Natural killer cell (primary cell): Measurements from ENCODE around the gene EHMT1. TPM values are rescaled to one million over a fixed set of nuclear protein-coding genes. Genes with fewer than 3 reads are reported as not detected.

ENCODE experiments used
- ATAC-seq, 3 donors: fragments of 150-1000 bp in 2 of 3; fragments of 200-7000 bp in 1 of 3; cut with Tn5 transposase; 1 replicate in 1 of 3; 2 replicates in 2 of 3; pipeline ENCODE4 v1.10.0; 2021; ENCODE audit warnings: mild to moderate bottlenecking in 2 of 3, moderate library complexity in 2 of 3
- DNase-seq, 2 donors: peaks; one replicate each; pipeline versions ENCODE4 v3.0.0 to v3.0.0-alpha.2; 2013 to 2021; ENCODE audit warnings: mixed read lengths in 1 of 2
- H3K27ac ChIP-seq: one replicate; pipeline ENCODE4 v1.5.1; 2013; ENCODE audit warnings: mild to moderate bottlenecking, low read length
- H3K27me3 ChIP-seq: one replicate; pipeline ENCODE4 v1.6.1; 2013; ENCODE audit warnings: low read length; ENCODE audit not compliant: control insufficient read depth, insufficient read depth
- H3K36me3 ChIP-seq: one replicate; pipeline ENCODE4 v1.6.1; 2013; ENCODE audit warnings: low read length; ENCODE audit not compliant: control insufficient read depth, insufficient read depth
- H3K4me1 ChIP-seq: one replicate; pipeline ENCODE4 v1.6.1; 2013; ENCODE audit warnings: low read length; ENCODE audit not compliant: control insufficient read depth, insufficient read depth
- H3K4me3 ChIP-seq: one replicate; pipeline ENCODE4 v1.5.1; 2013; ENCODE audit warnings: low read length
- H3K9me3 ChIP-seq: one replicate; pipeline ENCODE4 v1.6.1; 2013; ENCODE audit warnings: low read length; ENCODE audit not compliant: control insufficient read depth, insufficient read depth
- H3K27ac Mint-ChIP-seq, 2 donors: one replicate each; pipeline ENCODE4 v1.8.0; 2022; ENCODE audit warnings: mild to moderate bottlenecking in 2 of 2, mixed read lengths in 2 of 2, moderate library complexity in 1 of 2
- H3K27me3 Mint-ChIP-seq, 2 donors: one replicate each; pipeline ENCODE4 v1.8.0; 2022; ENCODE audit warnings: low read depth in 2 of 2, mixed read lengths in 2 of 2
- H3K36me3 Mint-ChIP-seq: one replicate; pipeline ENCODE4 v1.8.0; 2022; ENCODE audit warnings: mixed read lengths
- H3K4me1 Mint-ChIP-seq, 2 donors: one replicate each; pipeline ENCODE4 v1.8.0; 2022; ENCODE audit warnings: mixed read lengths in 2 of 2
- H3K4me3 Mint-ChIP-seq: one replicate; pipeline ENCODE4 v1.8.0; 2022; ENCODE audit warnings: mild to moderate bottlenecking, moderate library complexity, mixed read lengths
- H3K9me3 Mint-ChIP-seq, 2 donors: one replicate each; pipeline ENCODE4 v1.8.0; 2022; ENCODE audit warnings: mixed read lengths in 2 of 2
- WGBS: methylation state at CpG from one replicate; pipeline ENCODE4 v1.1.7; 2013; ENCODE audit warnings: missing lambda C conversion rate; ENCODE audit not compliant: insufficient coverage; 5-methylcytosine and 5-hydroxymethylcytosine counted together
- intact Hi-C: fragments of 100-400 bp; cut with micrococcal nuclease; formaldehyde crosslinking; loops from one replicate; pipeline ENCODE4 v1.14.2; 2022
- total RNA-seq, 4 donors: library from RNA; stranded (reverse); fragments of 120-200 nt in 1 of 4; gene quantifications; one replicate each; pipeline versions ENCODE4 v1.2.3 to v1.2.4, GENCODE V29; 2013 to 2022
- TF ChIP-seq, protein P1 (sequence below): fragments of 200-600 bp; IDR thresholded peaks from one replicate; pipeline ENCODE4 v1.8.0; 2022; ENCODE audit warnings: antibody characterized with exemption

Gene EHMT1
- total RNA-seq, 3 donors from 2014 or later (not counting 1 experiment from before 2014, with no cell fraction given) = 173 to 200 (median 176) TPM

DNA sequence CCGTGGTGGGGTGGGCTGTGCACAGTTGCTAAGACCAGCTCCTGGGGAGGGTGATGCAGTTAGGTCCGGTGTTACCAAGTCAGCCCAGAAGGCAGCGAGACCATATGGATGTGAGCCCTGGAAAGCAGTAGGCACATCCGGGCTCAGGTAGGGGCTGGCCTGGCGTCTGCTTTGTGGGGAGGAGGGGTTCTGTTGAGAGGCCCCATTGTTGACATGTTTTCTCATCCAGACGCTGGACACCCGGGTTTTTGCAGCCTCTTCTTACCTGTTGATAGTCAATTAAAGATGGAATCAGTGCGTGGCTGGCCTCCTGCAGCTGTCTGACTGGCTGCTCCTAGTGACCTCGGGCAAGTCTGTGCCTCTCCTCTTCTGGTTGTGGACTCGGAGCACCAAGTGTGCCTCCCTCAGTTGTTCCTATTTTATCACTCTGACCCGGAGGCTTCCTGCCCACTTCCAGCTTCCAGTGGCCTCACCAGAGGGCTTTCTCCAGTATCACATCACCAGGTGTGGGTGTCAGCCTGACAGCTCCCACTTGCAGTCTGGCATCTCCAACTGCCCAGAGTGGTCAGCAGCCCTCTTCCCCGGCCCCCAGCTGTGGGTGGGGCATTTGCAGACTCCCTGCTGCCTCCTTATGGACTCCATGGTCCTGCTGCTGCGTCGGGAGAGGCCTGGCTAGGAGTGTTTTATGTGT is 90.8 kb downstream of the EHMT1 start:
- Histone ChIP-seq H3K27me3 (no peaks in the 10 kb centered on the region), H3K4me1 (peaks cover 50% of the 10 kb centered on the region), H3K4me3 (no peak overlapping the region), H3K36me3 (peaks cover 10% of the 10 kb centered on the region), H3K9me3 (peaks cover 2% of the 10 kb centered on the region), H3K27ac (no peak overlapping the region)
- Mint-ChIP-seq H3K27ac (peak overlapping the region in 1 of 2 donors; percentile 29), H3K36me3 (no peaks in the 10 kb centered on the region), H3K4me1 (peaks cover 40 to 69% of the 10 kb centered on the region in 2 donors), H3K9me3 (peaks cover 0 to 3% of the 10 kb centered on the region in 2 donors), H3K27me3 (no peaks in the 10 kb centered on the region), H3K4me3 (no peak overlapping the region)
- DNase-seq (no peak), ATAC-seq (no peak)
- intact Hi-C loops = loop anchor here (10.0 kb wide), 2 partner anchors 75 to 1395 kb away; no protein-coding TSS in a partner anchor
- WGBS = 97% methylated on average over 12 of the region's 14 CpGs
- TF ChIP-seq, protein P1, sequence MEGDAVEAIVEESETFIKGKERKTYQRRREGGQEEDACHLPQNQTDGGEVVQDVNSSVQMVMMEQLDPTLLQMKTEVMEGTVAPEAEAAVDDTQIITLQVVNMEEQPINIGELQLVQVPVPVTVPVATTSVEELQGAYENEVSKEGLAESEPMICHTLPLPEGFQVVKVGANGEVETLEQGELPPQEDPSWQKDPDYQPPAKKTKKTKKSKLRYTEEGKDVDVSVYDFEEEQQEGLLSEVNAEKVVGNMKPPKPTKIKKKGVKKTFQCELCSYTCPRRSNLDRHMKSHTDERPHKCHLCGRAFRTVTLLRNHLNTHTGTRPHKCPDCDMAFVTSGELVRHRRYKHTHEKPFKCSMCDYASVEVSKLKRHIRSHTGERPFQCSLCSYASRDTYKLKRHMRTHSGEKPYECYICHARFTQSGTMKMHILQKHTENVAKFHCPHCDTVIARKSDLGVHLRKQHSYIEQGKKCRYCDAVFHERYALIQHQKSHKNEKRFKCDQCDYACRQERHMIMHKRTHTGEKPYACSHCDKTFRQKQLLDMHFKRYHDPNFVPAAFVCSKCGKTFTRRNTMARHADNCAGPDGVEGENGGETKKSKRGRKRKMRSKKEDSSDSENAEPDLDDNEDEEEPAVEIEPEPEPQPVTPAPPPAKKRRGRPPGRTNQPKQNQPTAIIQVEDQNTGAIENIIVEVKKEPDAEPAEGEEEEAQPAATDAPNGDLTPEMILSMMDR = no peak

DNA sequence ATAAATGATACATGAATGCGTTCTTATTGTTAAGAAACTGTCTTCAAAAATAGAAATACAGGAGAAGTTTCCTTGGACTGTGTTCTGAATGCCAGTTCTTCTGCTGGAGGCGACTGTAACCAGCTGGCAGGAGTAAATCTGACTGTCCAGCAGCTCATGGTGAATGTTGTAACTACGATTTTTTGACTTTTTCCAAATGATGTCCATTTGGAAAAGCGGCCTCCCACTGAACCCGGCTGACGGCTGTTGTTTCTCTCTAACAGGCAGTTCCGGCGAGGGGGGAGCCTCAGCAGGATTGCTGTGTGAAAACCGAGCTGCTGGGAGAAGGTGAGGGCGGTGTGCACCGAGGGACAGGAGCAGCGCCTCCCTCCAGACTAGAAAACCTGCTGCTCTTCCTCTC is 91.9 kb downstream of the EHMT1 start:
- TF ChIP-seq, protein P1 = no peak
- Mint-ChIP-seq H3K9me3 (peaks cover under 1 to 4% of the 10 kb centered on the region in 2 donors), H3K4me1 (peaks cover 40 to 66% of the 10 kb centered on the region in 2 donors), H3K27me3 (peaks cover 0 to under 1% of the 10 kb centered on the region in 2 donors), H3K36me3 (peaks cover 9% of the 10 kb centered on the region), H3K27ac (no peak overlapping the region), H3K4me3 (no peak overlapping the region)
- Histone ChIP-seq H3K9me3 (peaks cover 10% of the 10 kb centered on the region), H3K27ac (no peak overlapping the region), H3K4me3 (no peak overlapping the region), H3K36me3 (peaks cover 10% of the 10 kb centered on the region), H3K4me1 (peaks cover 46% of the 10 kb centered on the region), H3K27me3 (no peaks in the 10 kb centered on the region)
- WGBS = 98% methylated on average over 12 of the region's 12 CpGs
- ATAC-seq = no peak
- intact Hi-C loops = loop anchor here (10.0 kb wide), 2 partner anchors 76 to 1396 kb away; no protein-coding TSS in a partner anchor
- no peak for DNase-seq

DNA sequence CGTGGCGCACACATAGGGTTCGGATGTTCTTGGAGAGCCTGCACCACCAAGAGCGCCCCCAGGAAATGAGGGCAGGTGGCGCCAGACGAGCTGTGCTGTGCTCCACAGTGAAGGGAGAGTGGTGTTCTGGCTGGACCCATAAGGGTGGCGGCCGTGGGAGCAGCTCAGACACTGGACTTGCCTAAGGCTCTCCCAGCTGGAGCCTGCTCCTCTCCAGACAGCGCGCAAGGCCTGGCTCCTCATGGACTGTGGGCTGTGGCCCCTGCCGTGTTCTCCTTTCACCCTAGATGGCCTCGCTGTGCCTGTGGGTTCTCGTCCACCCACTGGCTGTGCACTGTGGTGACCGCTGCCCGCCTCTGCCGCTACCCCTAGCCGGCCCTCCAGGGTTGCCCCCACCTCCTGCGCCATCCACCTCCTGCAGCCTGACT is 92.9 kb downstream of the EHMT1 start:
- no peak overlapping the region for H3K27ac ChIP-seq
- peaks cover 39% of the 10 kb centered on the region for H3K4me1 ChIP-seq
- Mint-ChIP-seq H3K27ac (peak overlapping the region in 1 of 2 donors; percentile 73), H3K9me3 (peaks cover 2 to 6% of the 10 kb centered on the region in 2 donors), H3K27me3 (peaks cover 0 to 3% of the 10 kb centered on the region in 2 donors), H3K4me3 (no peak overlapping the region), H3K4me1 (peaks cover 41 to 65% of the 10 kb centered on the region in 2 donors), H3K36me3 (peaks cover 12% of the 10 kb centered on the region)
- TF ChIP-seq, protein P1 = no peak
- ATAC-seq (peak in 1 of 3 donors; percentile 30), DNase-seq (no peak)
- intact Hi-C loops = loop anchor here (10.0 kb wide), 2 partner anchors 77 to 1397 kb away; no protein-coding TSS in a partner anchor
- no peak overlapping the region for H3K4me3 ChIP-seq
- 96% methylated on average over 18 of the region's 18 CpGs for WGBS
- H3K9me3 ChIP-seq = peaks cover 20% of the 10 kb centered on the region
- no peaks in the 10 kb centered on the region for H3K27me3 ChIP-seq
- H3K36me3 ChIP-seq = peaks cover 12% of the 10 kb centered on the region
